Trophoblast cell (in vitro differentiated cells and primary cell): ENCODE measurements around the gene MCM8.

ENCODE experiments used
- DNase-seq, 2 donors: peaks; one replicate each; pipeline ENCODE4 v3.0.0-alpha.2; 2016
- H2AFZ ChIP-seq: 2 replicates; pipeline ENCODE4 v1.6.1; 2013; ENCODE audit warnings: low read length, moderate library complexity, mild to moderate bottlenecking; ENCODE audit not compliant: insufficient read depth, poor library complexity
- H2AK5ac ChIP-seq: 2 replicates; pipeline ENCODE4 v1.6.1; 2013; ENCODE audit warnings: mild to moderate bottlenecking, low read length
- H2BK120ac ChIP-seq: 2 replicates; pipeline ENCODE4 v1.6.1; 2013; ENCODE audit warnings: low read length, mild to moderate bottlenecking, moderate library complexity; ENCODE audit not compliant: insufficient read depth, poor library complexity
- H2BK12ac ChIP-seq: 2 replicates; pipeline ENCODE4 v1.6.1; 2013; ENCODE audit warnings: mild to moderate bottlenecking, low read length, moderate library complexity
- H2BK5ac ChIP-seq: 2 replicates; pipeline ENCODE4 v1.6.1; 2013; ENCODE audit warnings: low read length, low read depth, moderate library complexity, mild to moderate bottlenecking; ENCODE audit not compliant: poor library complexity
- H3K14ac ChIP-seq: 2 replicates; pipeline ENCODE4 v1.6.1; 2013; ENCODE audit warnings: mild to moderate bottlenecking, low read length
- H3K18ac ChIP-seq: 2 replicates; pipeline ENCODE4 v1.6.1; 2013; ENCODE audit warnings: mild to moderate bottlenecking, low read length
- H3K23ac ChIP-seq: 2 replicates; pipeline ENCODE4 v1.6.1; 2013; ENCODE audit warnings: low read length
- H3K27ac ChIP-seq: 2 replicates; pipeline ENCODE4 v1.5.1; 2013; ENCODE audit warnings: low read depth, mild to moderate bottlenecking, inconsistent platforms, low read length, moderate library complexity
- H3K27me3 ChIP-seq: 2 replicates; pipeline ENCODE4 v1.6.1; 2013; ENCODE audit warnings: inconsistent platforms, mild to moderate bottlenecking, low read length, moderate library complexity; ENCODE audit not compliant: insufficient read depth
- H3K36me3 ChIP-seq, 2 experiments: 1 replicate in 1 of 2; 2 replicates in 1 of 2; pipeline ENCODE4 v1.6.1; 2013; ENCODE audit warnings: low read length in 2 of 2, mild to moderate bottlenecking in 2 of 2, moderate library complexity in 1 of 2; ENCODE audit not compliant: insufficient read depth in 2 of 2, control insufficient read depth in 1 of 2
- H3K4ac ChIP-seq: 2 replicates; pipeline ENCODE4 v1.6.1; 2013; ENCODE audit warnings: low read depth, mild to moderate bottlenecking, low read length, moderate library complexity
- H3K4me1 ChIP-seq, 2 experiments: 1 replicate in 1 of 2; 2 replicates in 1 of 2; pipeline ENCODE4 v1.6.1; 2013; ENCODE audit warnings: low read length in 2 of 2, mild to moderate bottlenecking in 2 of 2, moderate library complexity in 1 of 2; ENCODE audit not compliant: insufficient read depth in 2 of 2, control insufficient read depth in 1 of 2
- H3K4me2 ChIP-seq: 2 replicates; pipeline ENCODE4 v1.6.1; 2013; ENCODE audit warnings: inconsistent platforms, mild to moderate bottlenecking, low read length, moderate library complexity
- H3K4me3 ChIP-seq: 2 replicates; pipeline ENCODE4 v1.5.1; 2013; ENCODE audit warnings: mild to moderate bottlenecking, low read depth, low read length, inconsistent platforms
- H3K79me1 ChIP-seq: one replicate; pipeline ENCODE4 v1.6.1; 2013; ENCODE audit warnings: low read length
- H3K79me2 ChIP-seq: 2 replicates; pipeline ENCODE4 v1.6.1; 2013; ENCODE audit warnings: low read length, mild to moderate bottlenecking; ENCODE audit not compliant: control insufficient read depth, insufficient read depth, poor library complexity
- H3K9ac ChIP-seq: 2 replicates; pipeline ENCODE4 v1.6.1; 2013; ENCODE audit warnings: mild to moderate bottlenecking, low read length
- H3K9me3 ChIP-seq: 2 replicates; pipeline ENCODE4 v1.6.1; 2013; ENCODE audit warnings: low read depth, mild to moderate bottlenecking, control low read depth, inconsistent platforms, low read length; ENCODE audit not compliant: insufficient read depth
- H4K12ac ChIP-seq: 2 replicates; pipeline ENCODE4 v1.6.1; 2013; ENCODE audit warnings: low read depth, mild to moderate bottlenecking, low read length, moderate library complexity
- H4K8ac ChIP-seq: 2 replicates; pipeline ENCODE4 v1.6.1; 2013; ENCODE audit warnings: low read depth, mild to moderate bottlenecking, low read length, moderate library complexity
- H4K91ac ChIP-seq: one replicate; pipeline ENCODE4 v1.6.1; 2013; ENCODE audit warnings: low read depth, mild to moderate bottlenecking, low read length, moderate library complexity
- WGBS: extraction: QIAGEN DNeasy Blood & Tissue Kit; methylation state at CpG from one replicate; pipeline ENCODE4 v1.1.7; 2013; ENCODE audit warnings: missing lambda C conversion rate; ENCODE audit not compliant: insufficient read length, insufficient coverage; ENCODE audit errors: extremely low coverage; 5-methylcytosine and 5-hydroxymethylcytosine counted together

MCM8 gene

GRCh38 chr20:5947276-5947675 lies 3.2 kb upstream of the MCM8 start:
- Histone ChIP-seq H3K4ac (no peak overlapping the region), H3K79me1 (peaks cover 6% of the 10 kb centered on the region), H2AK5ac (no peak overlapping the region), H3K36me3 (peaks cover 10 to 33% of the 10 kb centered on the region in 2 experiments), H2BK120ac (no peak overlapping the region), H3K4me1 (no peaks in the 10 kb centered on the region), H3K27ac (no peak overlapping the region), H2BK5ac (no peak overlapping the region), H4K12ac (no peak overlapping the region), H4K91ac (no peak overlapping the region), H3K4me2 (no peak overlapping the region), H3K79me2 (peaks cover 8% of the 10 kb centered on the region), H3K4me3 (no peak overlapping the region), H3K27me3 (no peaks in the 10 kb centered on the region), H3K9me3 (no peaks in the 10 kb centered on the region), H3K9ac (no peak overlapping the region), H3K14ac (no peak overlapping the region), H2AFZ (no peak overlapping the region), H3K23ac (no peak overlapping the region), H3K18ac (no peak overlapping the region), H4K8ac (no peak overlapping the region), H2BK12ac (no peak overlapping the region)
- peak in 1 of 2 donors; percentile 7 for DNase-seq
- no CpG with 5 or more reads among the region's 6 CpGs for WGBS

GRCh38 chr20:5949943-5950270 lies 545 bp upstream of the MCM8 start:
- no peak overlapping the region for H2BK12ac ChIP-seq
- H3K4me1 ChIP-seq, result no peaks in the 10 kb centered on the region
- H2AK5ac ChIP-seq, result no peak overlapping the region
- H4K8ac ChIP-seq, result peak overlapping the region; percentile 92
- peak overlapping the region; percentile 85 for H3K4ac ChIP-seq
- peaks cover 9 to 24% of the 10 kb centered on the region in 2 experiments for H3K36me3 ChIP-seq
- H2BK5ac ChIP-seq, result peak overlapping the region; percentile 61
- H3K27ac ChIP-seq, result no peak overlapping the region
- peak overlapping the region; percentile 92 for H2AFZ ChIP-seq
- H3K14ac ChIP-seq, result peak overlapping the region; percentile 96
- H3K27me3 ChIP-seq, result no peaks in the 10 kb centered on the region
- peak overlapping the region; percentile 23 for H2BK120ac ChIP-seq
- no peaks in the 10 kb centered on the region for H3K9me3 ChIP-seq
- peak overlapping the region; percentile 98 for H3K4me3 ChIP-seq
- H3K18ac ChIP-seq, result peak overlapping the region; percentile 95
- peak overlapping the region; percentile 86 for H3K4me2 ChIP-seq
- peaks cover 6% of the 10 kb centered on the region for H3K79me1 ChIP-seq
- peak overlapping the region; percentile 93 for H3K9ac ChIP-seq
- DNase-seq, result peak in 1 of 2 donors; percentile 3
- H3K23ac ChIP-seq, result no peak overlapping the region
- peak overlapping the region; percentile 80 for H4K12ac ChIP-seq
- peaks cover 8% of the 10 kb centered on the region for H3K79me2 ChIP-seq
- WGBS, result no CpG with 5 or more reads among the region's 11 CpGs
- peak overlapping the region; percentile 87 for H4K91ac ChIP-seq

GRCh38 chr20:5967469-5967868 lies 17.0 kb downstream of the MCM8 start:
- Histone ChIP-seq H2BK120ac (no peak overlapping the region), H3K14ac (no peak overlapping the region), H4K12ac (no peak overlapping the region), H3K4ac (no peak overlapping the region), H3K36me3 (peaks cover 7 to 16% of the 10 kb centered on the region in 2 experiments), H2BK12ac (no peak overlapping the region), H4K91ac (no peak overlapping the region), H3K4me2 (no peak overlapping the region), H3K9ac (no peak overlapping the region), H2AFZ (no peak overlapping the region), H2AK5ac (no peak overlapping the region), H2BK5ac (no peak overlapping the region), H3K27me3 (no peaks in the 10 kb centered on the region), H3K79me1 (no peaks in the 10 kb centered on the region), H3K4me3 (no peak overlapping the region), H3K23ac (no peak overlapping the region), H3K79me2 (no peaks in the 10 kb centered on the region), H3K18ac (no peak overlapping the region), H3K27ac (no peak overlapping the region), H3K4me1 (peaks cover 0 to 2% of the 10 kb centered on the region in 2 experiments), H3K9me3 (no peaks in the 10 kb centered on the region), H4K8ac (no peak overlapping the region)
- DNase-seq, result no peak
- no CpG with 5 or more reads among the region's 6 CpGs for WGBS

- H3K9me3 ChIP-seq, result no peaks in the 10 kb centered on the region
- no peak overlapping the region for H3K27ac ChIP-seq
- no peak overlapping the region for H2BK5ac ChIP-seq
- no peak overlapping the region for H3K4me3 ChIP-seq
- no peak overlapping the region for H3K23ac ChIP-seq
- no peak overlapping the region for H2AK5ac ChIP-seq
- no peaks in the 10 kb centered on the region for H3K27me3 ChIP-seq
- H3K36me3 ChIP-seq, result peaks cover 4 to 14% of the 10 kb centered on the region in 2 experiments
- H4K91ac ChIP-seq, result no peak overlapping the region
- no peaks in the 10 kb centered on the region for H3K79me2 ChIP-seq
- H3K4me2 ChIP-seq, result no peak overlapping the region
- H3K14ac ChIP-seq, result no peak overlapping the region
- H2BK120ac ChIP-seq, result no peak overlapping the region
- H3K4me1 ChIP-seq, result peaks cover 0 to 2% of the 10 kb centered on the region in 2 experiments
- H3K4ac ChIP-seq, result no peak overlapping the region
- H4K12ac ChIP-seq, result no peak overlapping the region
- no peak overlapping the region for H3K9ac ChIP-seq
- no peak for DNase-seq
- no peak overlapping the region for H2AFZ ChIP-seq
- WGBS, result no CpG with 5 or more reads among the region's 3 CpGs
- H2BK12ac ChIP-seq, result no peak overlapping the region
- no peak overlapping the region for H3K18ac ChIP-seq
- H3K79me1 ChIP-seq, result no peaks in the 10 kb centered on the region
- no peak overlapping the region for H4K8ac ChIP-seq
Observed at GRCh38 chr20:5968462-5968861, 18.0 kb downstream of the MCM8 start.
